Astrocyte (in vitro differentiated cells and primary cell): ENCODE results near the gene SUSD2. TPM values are rescaled to one million over a fixed set of nuclear protein-coding genes. Genes with fewer than 3 reads are reported as not detected.

Experiments used
- DNase-seq: peaks from one replicate; pipeline ENCODE4 v3.0.0-alpha.2; 2010; ENCODE audit warnings: low read depth
- FAIRE-seq: peaks from 2 replicates; lab custom pipeline; 2011; peaks lifted over from hg19 to GRCh38; lab: Jason Lieb, UNC
- H2AFZ ChIP-seq: 2 replicates; pipeline ENCODE4 v1.6.0; 2012; ENCODE audit warnings: low read depth, low read length, inconsistent platforms
- H3K27ac ChIP-seq: 2 replicates; pipeline ENCODE4 v1.5.1; 2011; ENCODE audit warnings: low read depth, low read length, inconsistent platforms
- H3K27me3 ChIP-seq: 2 replicates; pipeline ENCODE4 v1.6.0; 2011; ENCODE audit warnings: low read length, inconsistent platforms; ENCODE audit not compliant: insufficient read depth
- H3K36me3 ChIP-seq: 2 replicates; pipeline ENCODE4 v1.5.1; 2011; ENCODE audit warnings: low read length, inconsistent platforms; ENCODE audit not compliant: insufficient read depth
- H3K4me1 ChIP-seq: 2 replicates; pipeline ENCODE4 v1.5.1; 2011; ENCODE audit warnings: low read length, inconsistent platforms; ENCODE audit not compliant: insufficient read depth
- H3K4me2 ChIP-seq: 2 replicates; pipeline ENCODE4 v1.6.0; 2012; ENCODE audit warnings: low read length, inconsistent platforms
- H3K4me3 ChIP-seq: 2 replicates; pipeline ENCODE4 v1.5.1; 2011; ENCODE audit warnings: low read depth, mild to moderate bottlenecking, low read length, inconsistent platforms; ENCODE audit not compliant: insufficient read depth
- H3K79me2 ChIP-seq: 2 replicates; pipeline ENCODE4 v1.6.0; 2012; ENCODE audit warnings: mild to moderate bottlenecking, low read length, inconsistent platforms; ENCODE audit not compliant: insufficient read depth
- H3K9ac ChIP-seq: 2 replicates; pipeline ENCODE4 v1.6.0; 2012; ENCODE audit warnings: mild to moderate bottlenecking, low read length, inconsistent platforms
- H3K9me3 ChIP-seq: 2 replicates; pipeline ENCODE4 v1.5.1; 2012; ENCODE audit warnings: low read depth, mild to moderate bottlenecking, low read length, inconsistent platforms; ENCODE audit not compliant: insufficient read depth
- H4K20me1 ChIP-seq: 2 replicates; pipeline ENCODE4 v1.6.0; 2012; ENCODE audit warnings: low read length, inconsistent platforms; ENCODE audit not compliant: insufficient read depth
- H3K27ac Mint-ChIP-seq: one replicate; pipeline ENCODE4 v1.8.0; 2021; ENCODE audit warnings: mild to moderate bottlenecking, mixed read lengths; ENCODE audit not compliant: unreplicated experiment
- H3K27me3 Mint-ChIP-seq: one replicate; pipeline ENCODE4 v1.8.0; 2021; ENCODE audit warnings: low read depth, mixed read lengths; ENCODE audit not compliant: unreplicated experiment
- H3K36me3 Mint-ChIP-seq: one replicate; pipeline ENCODE4 v1.8.0; 2021; ENCODE audit warnings: low read depth, mixed read lengths; ENCODE audit not compliant: unreplicated experiment
- H3K4me1 Mint-ChIP-seq: one replicate; pipeline ENCODE4 v1.8.0; 2021; ENCODE audit warnings: low read depth, mixed read lengths; ENCODE audit not compliant: unreplicated experiment
- H3K4me3 Mint-ChIP-seq: one replicate; pipeline ENCODE4 v1.8.0; 2021; ENCODE audit warnings: mild to moderate bottlenecking, moderate library complexity, mixed read lengths; ENCODE audit not compliant: unreplicated experiment
- H3K9me3 Mint-ChIP-seq: one replicate; pipeline ENCODE4 v1.8.0; 2021; ENCODE audit warnings: mild to moderate bottlenecking, mixed read lengths; ENCODE audit not compliant: unreplicated experiment
- CTCF ChIP-seq: IDR thresholded peaks from 2 replicates; pipeline ENCODE4 v1.5.1; 2011; ENCODE audit warnings: low read depth, mild to moderate bottlenecking, inconsistent platforms, low read length, moderate library complexity; ENCODE audit not compliant: insufficient read depth
- EZH2 ChIP-seq: IDR thresholded peaks from 2 replicates; pipeline ENCODE4 v1.6.1; 2012; ENCODE audit warnings: mild to moderate bottlenecking, low read length, inconsistent platforms; ENCODE audit not compliant: insufficient read depth
- total RNA-seq: library from RNA; stranded (reverse); gene quantifications from 2 replicates; pipeline ENCODE4 v1.2.1, GENCODE V29; 2021

Gene SUSD2
- total RNA-seq, 1 donor from 2014 or later, result 0.77 TPM

DNA sequence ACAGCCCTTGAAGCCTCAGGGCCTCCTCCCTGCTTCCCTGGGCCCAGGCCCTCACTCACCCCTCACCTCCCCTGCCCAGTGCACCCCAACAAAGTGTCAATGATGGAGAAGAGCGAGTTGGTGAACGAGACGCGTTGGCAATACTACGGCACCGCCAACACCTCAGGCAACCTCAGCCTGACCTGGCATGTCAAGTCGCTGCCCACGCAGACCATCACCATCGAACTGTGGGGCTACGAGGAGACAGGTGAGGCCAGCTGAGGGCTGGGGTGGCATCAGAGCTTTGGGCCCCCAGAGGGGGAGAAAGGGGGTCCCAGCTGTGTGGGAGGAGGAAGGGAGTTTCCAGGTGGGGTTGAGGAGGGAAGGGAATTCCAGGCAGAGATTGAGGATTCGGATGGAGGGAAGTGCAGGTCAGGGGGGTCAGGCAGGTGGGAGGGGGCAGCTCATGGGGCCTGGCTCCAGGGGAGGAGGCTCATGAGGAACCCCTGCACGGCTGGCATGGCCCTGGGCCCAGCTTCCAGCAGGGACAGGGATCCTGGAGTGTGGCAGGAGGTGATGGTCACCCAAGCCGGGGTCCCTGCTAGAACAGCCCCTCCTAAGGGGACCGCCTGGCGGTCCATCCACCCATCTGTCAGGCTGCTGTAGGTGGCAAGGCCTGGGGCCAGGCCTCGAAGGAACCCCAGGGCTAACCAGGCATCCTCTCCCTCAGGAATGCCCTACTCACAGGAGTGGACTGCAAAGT lies 2.9 kb downstream of the SUSD2 start:
- Histone ChIP-seq H3K27ac (no peak overlapping the region), H3K36me3 (no peaks in the 10 kb centered on the region), H3K9me3 (no peaks in the 10 kb centered on the region), H3K4me2 (no peak overlapping the region), H4K20me1 (no peaks in the 10 kb centered on the region), H2AFZ (no peak overlapping the region), H3K27me3 (no peaks in the 10 kb centered on the region), H3K4me1 (no peaks in the 10 kb centered on the region), H3K9ac (no peak overlapping the region), H3K4me3 (no peak overlapping the region), H3K79me2 (no peaks in the 10 kb centered on the region)
- H3K27me3 Mint-ChIP-seq, result peaks cover 4% of the 10 kb centered on the region
- H3K9me3 Mint-ChIP-seq, result no peaks in the 10 kb centered on the region
- DNase-seq (no peak), FAIRE-seq (no peak)
- H3K4me3 Mint-ChIP-seq, result no peak overlapping the region
- H3K27ac Mint-ChIP-seq, result no peak overlapping the region
- no peak for TF ChIP-seq EZH2
- no peak for TF ChIP-seq CTCF
- H3K36me3 Mint-ChIP-seq, result peaks cover 3% of the 10 kb centered on the region
- H3K4me1 Mint-ChIP-seq, result no peaks in the 10 kb centered on the region

GRCh38 chr22:24185001-24185500 lies 3.8 kb downstream of the SUSD2 start:
- TF ChIP-seq EZH2, result no peak
- no peak for TF ChIP-seq CTCF
- H4K20me1 ChIP-seq, result no peaks in the 10 kb centered on the region
- no peaks in the 10 kb centered on the region for H3K27me3 ChIP-seq
- DNase-seq, result no peak
- Mint-ChIP-seq H3K36me3 (peaks cover 3% of the 10 kb centered on the region), H3K27ac (no peak overlapping the region), H3K27me3 (peaks cover 6% of the 10 kb centered on the region), H3K4me3 (no peak overlapping the region), H3K9me3 (no peaks in the 10 kb centered on the region), H3K4me1 (peaks cover 1% of the 10 kb centered on the region)
- no peaks in the 10 kb centered on the region for H3K9me3 ChIP-seq
- FAIRE-seq, result no peak
- H3K4me3 ChIP-seq, result no peak overlapping the region
- peaks cover 2% of the 10 kb centered on the region for H3K4me1 ChIP-seq
- no peak overlapping the region for H3K27ac ChIP-seq
- H3K36me3 ChIP-seq, result no peaks in the 10 kb centered on the region
- H2AFZ ChIP-seq, result no peak overlapping the region
- H3K9ac ChIP-seq, result no peak overlapping the region
- no peaks in the 10 kb centered on the region for H3K79me2 ChIP-seq
- H3K4me2 ChIP-seq, result no peak overlapping the region
